NCI-H1105 (cell line): Measurements from ENCODE around the gene CEP104.

Experiments used
- DNase-seq: peaks from one replicate; lab custom pipeline; 2025; lab: John Stamatoyannopoulos, UW

CEP104 gene

DNA sequence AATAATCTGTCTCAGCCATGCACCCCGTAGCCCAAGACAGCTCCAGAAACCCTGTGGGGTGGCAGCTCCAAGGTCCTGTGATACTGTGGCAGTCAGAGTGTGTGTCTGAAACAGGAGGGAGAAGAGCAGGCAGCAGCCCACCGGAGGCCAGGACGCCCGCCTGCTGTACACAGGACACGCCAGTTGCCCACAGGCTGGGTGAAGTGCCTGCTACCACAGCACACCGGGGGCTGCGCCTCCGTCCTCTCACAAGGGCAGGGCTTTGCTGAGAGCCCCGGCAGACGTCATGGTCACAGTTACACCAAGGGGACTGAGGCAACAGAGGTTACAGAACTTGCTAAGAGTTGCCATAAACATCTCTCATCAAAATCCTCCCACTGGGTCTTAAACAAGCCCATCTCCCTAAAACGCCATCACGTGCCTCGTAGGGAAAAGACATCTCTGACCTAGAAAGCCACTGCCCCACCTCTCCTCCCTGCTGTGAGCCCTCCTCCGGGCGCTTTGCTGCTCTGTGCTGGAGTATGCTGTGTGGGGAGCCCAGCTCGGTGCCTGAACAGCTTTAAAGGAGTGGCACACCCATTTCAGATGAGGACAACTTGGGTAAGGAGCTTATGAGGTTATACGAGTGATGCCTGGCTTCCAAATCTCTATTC, 37.7 kb upstream of the CEP104 start:
- no peak for DNase-seq

DNA sequence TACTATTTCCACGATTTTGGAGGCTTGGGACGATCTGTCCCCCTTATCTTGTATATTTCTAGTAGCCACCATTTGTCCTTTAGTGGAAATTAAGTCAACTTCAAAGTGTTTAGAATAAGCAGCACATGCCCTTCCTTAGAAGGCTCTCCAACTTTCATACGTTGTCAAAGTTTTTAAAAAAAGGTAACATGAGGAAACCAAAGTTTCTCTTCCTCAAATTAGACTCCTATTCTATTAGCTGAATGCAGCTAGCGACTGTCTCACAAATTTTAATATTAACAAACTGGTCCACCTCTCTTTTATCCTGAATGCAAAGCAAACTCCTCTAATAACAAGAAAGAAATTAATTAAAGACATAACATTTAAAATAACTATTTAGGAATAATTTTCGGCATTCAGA, 36.2 kb upstream of the CEP104 start:
- DNase-seq = no peak

DNA sequence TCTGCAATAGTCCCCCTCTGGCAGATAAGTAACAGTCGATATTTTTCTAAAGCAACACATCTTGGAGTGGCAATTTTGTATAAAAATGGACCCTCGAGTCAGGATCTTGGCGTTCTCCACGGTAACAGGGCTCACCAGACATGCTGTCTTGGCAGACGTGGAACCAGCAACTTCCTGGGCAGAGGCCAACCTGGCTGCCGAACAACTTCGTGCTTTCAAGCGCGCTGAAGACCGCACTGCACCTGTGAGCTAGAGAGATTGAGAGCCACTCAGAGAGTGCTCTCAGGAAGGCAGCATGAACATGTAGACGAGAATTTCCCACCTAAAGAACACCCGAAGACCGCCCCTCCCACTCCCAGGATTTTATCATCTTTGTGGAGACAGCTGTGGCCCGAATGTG, 35.7 kb upstream of the CEP104 start:
- no peak for DNase-seq

DNA sequence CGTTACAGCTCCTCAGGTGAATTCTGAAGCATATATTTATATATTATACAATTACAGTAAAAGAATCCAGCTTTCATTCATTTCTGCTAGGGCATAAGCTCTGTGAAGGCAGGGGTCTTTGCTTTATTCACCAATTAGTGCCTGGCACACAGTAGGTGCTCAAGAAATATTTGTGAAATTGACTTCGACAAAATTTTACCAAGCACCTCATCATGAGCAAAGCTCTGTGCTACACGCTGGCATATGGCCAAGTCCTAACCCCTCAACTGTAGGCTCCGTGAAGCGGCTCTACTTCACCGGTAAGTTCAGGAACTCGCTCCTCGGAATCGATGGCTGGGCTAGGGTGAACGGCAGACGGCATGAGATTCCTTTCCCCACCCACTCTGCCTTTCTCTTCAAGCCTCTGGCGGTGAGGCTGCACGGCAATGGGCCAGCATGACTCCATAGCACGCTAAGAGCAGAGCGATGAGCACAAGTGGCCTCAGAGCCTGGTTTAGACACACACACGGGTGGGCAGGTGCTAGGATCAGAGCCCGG, 34.4 kb upstream of the CEP104 start:
- no peak for DNase-seq

DNA sequence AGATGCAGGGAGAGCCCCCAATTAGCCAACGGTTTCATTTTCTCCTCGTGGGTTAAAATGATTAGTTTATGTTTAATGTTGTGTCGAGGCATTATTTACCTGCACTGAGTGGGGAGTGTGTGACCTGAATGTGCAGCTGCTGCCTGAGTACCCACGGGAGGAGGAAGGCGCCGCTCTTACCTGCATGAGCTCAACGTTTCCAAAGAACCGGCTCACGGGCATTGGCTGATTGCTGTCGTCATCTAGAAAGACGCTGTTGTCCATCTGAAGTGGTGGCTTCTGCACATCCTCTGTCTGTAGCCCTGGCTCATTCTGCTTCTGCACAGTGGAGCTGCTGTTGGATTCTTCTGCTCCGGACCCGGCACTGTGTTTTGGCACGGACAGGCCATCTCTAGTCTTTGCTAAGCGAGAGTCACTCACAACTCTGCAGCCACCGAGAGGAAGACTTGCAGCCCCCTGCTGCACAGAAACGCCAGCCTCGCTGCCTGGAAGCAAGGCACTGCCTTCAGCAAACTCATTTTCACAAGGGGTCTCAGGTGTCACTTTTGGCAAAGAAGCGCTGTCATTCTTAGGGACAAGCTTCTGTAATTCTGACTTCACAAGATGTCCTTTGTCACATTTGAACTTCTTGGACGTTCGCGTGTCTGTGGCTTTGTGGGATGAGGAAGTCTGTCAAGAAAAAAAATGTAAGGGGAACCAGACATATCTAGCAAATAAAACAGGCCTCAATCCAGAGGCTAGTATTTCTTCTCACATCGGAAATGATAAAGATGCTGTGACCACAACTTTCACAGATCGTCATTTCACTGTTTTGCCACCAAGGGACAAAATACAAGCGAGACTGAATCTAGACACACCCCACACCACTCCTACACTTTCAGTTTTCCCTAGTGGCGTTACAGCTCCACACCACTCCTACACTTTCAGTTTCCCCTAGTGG, 33.6 kb upstream of the CEP104 start:
- DNase-seq = no peak

GRCh38 chr1:3889936-3890335, 32.9 kb upstream of the CEP104 start:
- DNase-seq = no peak

- no peak for DNase-seq
These were observed 31.3 kb upstream of the CEP104 start for GRCh38 chr1:3888301-3888700.

DNA sequence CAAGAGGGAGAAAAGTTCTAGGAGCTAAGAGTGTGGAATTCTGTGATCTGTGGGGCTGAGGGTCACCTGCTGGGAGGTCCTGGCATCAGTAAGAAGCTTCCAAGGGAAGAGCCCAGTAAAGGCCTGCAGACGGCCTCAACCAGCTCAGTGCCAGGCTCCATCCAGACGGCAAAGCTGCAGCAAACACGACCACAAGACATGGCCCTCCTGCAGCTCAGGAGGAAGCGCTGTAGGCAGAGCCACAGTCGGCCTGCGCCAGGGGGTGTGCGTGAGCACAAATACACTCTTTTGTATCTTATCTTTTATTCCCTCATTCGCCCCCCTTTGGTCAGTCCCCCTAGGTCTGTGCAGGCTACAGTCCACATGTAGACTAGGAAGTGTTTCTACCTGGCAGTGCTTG, 29.7 kb upstream of the CEP104 start:
- no peak for DNase-seq

- no peak for DNase-seq
These were observed 29.2 kb upstream of the CEP104 start for GRCh38 chr1:3886106-3886670.

- no peak for DNase-seq
These were observed 28.6 kb upstream of the CEP104 start for GRCh38 chr1:3885611-3886010.

DNA sequence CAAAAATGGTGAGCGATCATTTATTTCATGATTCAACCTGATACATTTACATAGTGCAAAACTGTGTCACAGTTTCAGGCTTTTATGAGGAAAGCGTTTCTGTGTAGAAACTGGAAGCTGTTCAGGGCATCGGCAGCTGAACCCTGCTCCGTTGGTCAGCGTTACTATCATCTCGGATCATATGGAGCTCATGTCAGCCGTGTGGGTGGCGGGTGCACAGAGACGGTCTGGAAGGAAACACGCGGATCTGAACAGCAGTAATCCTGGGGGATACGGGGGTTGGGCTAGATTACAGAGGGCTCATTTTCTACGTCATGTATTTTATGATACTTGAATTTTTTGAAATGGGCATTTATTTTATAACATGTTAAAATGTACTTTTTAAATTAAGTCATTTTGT, 28.0 kb upstream of the CEP104 start:
- DNase-seq = no peak

- DNase-seq = no peak
These were observed 26.3 kb upstream of the CEP104 start for GRCh38 chr1:3883194-3883925.

DNA sequence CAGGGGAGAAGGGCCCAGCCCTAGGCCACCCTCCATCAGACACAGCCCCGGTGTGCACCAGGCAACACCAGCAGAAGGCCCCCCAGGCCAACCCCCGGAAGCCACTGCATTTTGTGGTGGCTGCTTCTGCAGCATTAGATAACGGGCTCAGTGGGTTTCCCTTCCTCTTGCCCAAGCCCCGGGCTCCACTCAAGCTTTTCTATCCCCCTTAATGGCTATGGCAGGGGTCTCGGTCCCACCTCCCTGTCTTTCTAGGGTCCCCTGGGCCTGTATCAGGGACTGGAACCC, 24.1 kb upstream of the CEP104 start:
- no peak for DNase-seq

DNA sequence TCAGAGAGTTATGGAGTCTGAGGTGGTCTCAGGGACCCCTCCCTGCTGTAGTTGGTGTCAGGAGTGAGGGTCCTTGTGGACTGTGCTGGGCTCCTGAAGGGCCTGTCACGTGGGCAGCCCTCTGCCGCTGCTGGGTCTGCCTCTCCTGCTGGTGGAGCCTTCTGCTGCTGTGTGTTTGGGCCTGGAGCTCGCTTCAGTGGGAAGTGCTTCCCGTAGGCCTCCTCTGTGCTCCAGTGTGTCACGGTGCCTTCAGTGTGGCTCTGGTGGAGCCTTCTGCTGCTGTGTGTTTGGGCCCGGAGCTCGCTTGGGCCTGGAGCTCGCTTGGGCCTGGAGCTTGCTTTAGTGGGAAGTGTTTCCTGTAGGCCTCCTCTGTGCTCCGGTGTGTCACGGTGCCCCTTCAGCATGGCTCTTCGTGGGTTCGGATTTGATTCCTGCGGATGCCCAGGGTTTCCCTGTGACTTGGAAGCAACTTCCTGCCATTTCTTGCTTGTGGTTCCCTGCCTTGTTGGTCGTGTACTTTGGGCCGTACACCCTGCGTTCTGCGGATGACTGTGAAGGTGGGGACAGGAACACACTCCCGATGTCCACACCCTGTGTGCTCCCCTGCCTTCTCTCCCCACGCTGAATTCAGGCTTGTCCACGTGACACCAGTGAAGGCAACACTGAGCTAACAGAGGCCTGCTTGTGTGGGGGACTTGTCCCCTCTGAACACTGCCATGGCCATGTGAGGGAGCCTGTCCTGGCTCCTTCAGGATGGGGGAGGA, 23.6 kb upstream of the CEP104 start:
- no peak for DNase-seq

- DNase-seq = no peak
These were observed 22.9 kb upstream of the CEP104 start for GRCh38 chr1:3879787-3880428.

DNA sequence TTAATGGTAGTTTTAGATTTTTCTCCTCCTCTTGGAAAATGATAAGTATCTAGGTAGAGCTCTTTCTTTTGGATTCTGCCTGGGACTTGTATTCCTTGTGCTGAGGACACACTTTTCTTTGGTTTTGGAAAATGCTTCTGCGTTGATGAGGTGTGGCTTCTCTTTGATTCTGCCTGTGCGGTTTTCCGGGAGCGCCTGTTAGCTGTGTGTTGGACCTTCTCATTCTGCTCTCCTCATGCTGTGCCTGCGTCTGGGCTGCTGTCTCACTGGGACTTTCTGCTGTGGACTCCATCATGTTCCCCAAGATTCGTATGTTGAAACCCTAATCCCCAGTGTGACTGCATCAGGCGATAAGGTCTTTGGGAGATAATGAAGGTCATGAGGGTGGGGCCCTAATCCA, 22.1 kb upstream of the CEP104 start:
- no peak for DNase-seq

- no peak for DNase-seq
These were observed 19.7 kb upstream of the CEP104 start for GRCh38 chr1:3876716-3877115.

- no peak for DNase-seq
These were observed 17.7 kb upstream of the CEP104 start for GRCh38 chr1:3874736-3875135.

- no peak for DNase-seq
These were observed 15.5 kb upstream of the CEP104 start for GRCh38 chr1:3872546-3872945.

DNA sequence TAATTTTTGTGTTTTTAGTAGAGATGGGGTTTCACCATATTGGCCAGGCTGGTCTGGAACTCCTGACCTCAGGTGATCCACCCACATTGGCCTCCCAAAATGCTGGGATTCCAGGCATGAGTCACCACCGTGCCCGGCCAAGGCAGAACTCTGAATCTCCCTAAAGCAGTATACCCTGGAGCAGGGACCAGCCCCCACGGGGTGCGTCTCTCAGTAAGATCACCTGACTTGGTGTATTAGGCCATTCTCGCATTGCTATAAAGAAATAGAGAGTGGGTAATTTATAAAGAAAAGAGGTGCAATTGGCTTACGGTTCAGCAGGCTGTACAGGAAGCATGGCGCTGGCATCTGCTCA, 14.4 kb upstream of the CEP104 start:
- no peak for DNase-seq

GRCh38 chr1:3869751-3870301, 12.8 kb upstream of the CEP104 start:
- DNase-seq = no peak
